Fibroblast of lung (primary cell): ENCODE data around the gene NUP98.

Experiments used
- CTCF ChIP-seq, 2 donors: IDR thresholded peaks in 1 of 2; conservative IDR thresholded peaks in 1 of 2; 1 replicate in 1 of 2; 2 replicates in 1 of 2; pipeline ENCODE4 v1.5.1; 2011 to 2012; ENCODE audit warnings: low read length in 2 of 2, control low read depth in 1 of 2, inconsistent platforms in 1 of 2, low read depth in 1 of 2, mild to moderate bottlenecking in 1 of 2
- EZH2 ChIP-seq: IDR thresholded peaks from 2 replicates; pipeline ENCODE4 v1.5.1; 2012; ENCODE audit warnings: low read length, control low read depth, mild to moderate bottlenecking; ENCODE audit errors: missing control alignments

DNA sequence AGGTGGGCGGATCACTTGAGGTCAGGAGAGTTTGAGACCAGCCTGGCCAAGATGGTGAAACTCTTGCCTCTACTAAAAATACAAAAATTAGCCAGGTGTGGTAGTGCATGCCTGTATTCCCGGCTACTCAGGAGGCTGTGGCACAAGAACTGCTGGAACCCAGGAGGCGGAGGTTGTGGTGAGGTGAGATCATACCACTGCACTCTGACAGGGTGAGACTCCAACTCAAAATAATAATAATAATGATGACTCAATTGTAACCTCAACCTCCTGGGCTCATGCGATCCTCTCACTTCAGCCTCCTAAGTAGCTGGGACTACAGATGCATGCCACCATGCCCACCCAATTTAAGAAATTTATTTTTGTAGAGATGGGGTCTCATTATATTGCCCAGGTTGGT, 110.6 kb downstream of the NUP98 start:
- TF ChIP-seq CTCF (conservative IDR thresholded peaks at IDR 0.05 in 1 of 2, IDR thresholded peaks at IDR 0.05 in 1 of 2; ENCODE audit: low read depth in 1 of 2, low read length in 2 of 2) = no peak
- no peak for TF ChIP-seq EZH2
